Measurements from ENCODE around the gene KRT82. TPM values are rescaled to one million over a fixed set of nuclear protein-coding genes. Genes with fewer than 3 reads are reported as not detected.
"Not testable (repeated sequence)": the region's sequence is repeated elsewhere in the genome, so short reads cannot be mapped to it uniquely, and the experiment has no call there.

KRT82 gene
- total RNA-seq, 2 experiments from 2014 or later, result not detected

- Mint-ChIP-seq H3K27ac (no peak overlapping the region), H3K4me1 (peaks cover 38% of the 10 kb centered on the region), H3K9me3 (ENCODE audit: low read depth) (no peaks in the 10 kb centered on the region), H3K4me3 (no peak overlapping the region), H3K36me3 (no peaks in the 10 kb centered on the region), H3K27me3 (peaks cover 36% of the 10 kb centered on the region)
- DNase-seq (no peak), ATAC-seq (no peak)
- CTCF ChIA-PET, result interaction anchor here (1.5 kb wide), 1 partner anchor 74 kb away, joined by 4 read pairs; no protein-coding TSS in a partner anchor
These were observed 52.4 kb downstream of the KRT82 start for GRCh38 chr12:52353766-52354165.

GRCh38 chr12:52352951-52353350 is 53.2 kb downstream of the KRT82 start:
- Mint-ChIP-seq H3K27ac (no peak overlapping the region), H3K27me3 (peaks cover 42% of the 10 kb centered on the region)

GRCh38 chr12:52351196-52352059 is 54.7 kb downstream of the KRT82 start:
- H3K4me3 Mint-ChIP-seq, result peak overlapping the region; percentile 4
- CTCF ChIA-PET, result interaction anchor here (0.6 to 1.2 kb wide), 7 partner anchors 11 to 528 kb away, joined by 3 to 9 read pairs (median 3); no protein-coding TSS in a partner anchor
- H3K27ac Mint-ChIP-seq, result peak overlapping the region; percentile 2
- H3K4me1 Mint-ChIP-seq, result peaks cover 25% of the 10 kb centered on the region
- H3K36me3 Mint-ChIP-seq, result no peaks in the 10 kb centered on the region
- H3K27me3 Mint-ChIP-seq, result peaks cover 46% of the 10 kb centered on the region
- H3K9me3 Mint-ChIP-seq (ENCODE audit: low read depth), result no peaks in the 10 kb centered on the region
- DNase-seq, result peak; percentile 84
- ATAC-seq, result peak; percentile 91

More at GRCh38 chr12:52352951-52353350, 53.2 kb downstream of the KRT82 start:
- ATAC-seq (no peak), DNase-seq (no peak)
- Mint-ChIP-seq H3K36me3 (no peaks in the 10 kb centered on the region), H3K9me3 (ENCODE audit: low read depth) (no peaks in the 10 kb centered on the region), H3K4me1 (peaks cover 30% of the 10 kb centered on the region), H3K4me3 (no peak overlapping the region)
- CTCF ChIA-PET, result interaction anchor here (1.5 kb wide), 1 partner anchor 74 kb away, joined by 4 read pairs; no protein-coding TSS in a partner anchor

- no peak for ATAC-seq
- Mint-ChIP-seq H3K27me3 (peaks cover 48% of the 10 kb centered on the region), H3K4me3 (no peak overlapping the region), H3K4me1 (peaks cover 25% of the 10 kb centered on the region), H3K36me3 (no peaks in the 10 kb centered on the region), H3K9me3 (ENCODE audit: low read depth) (no peaks in the 10 kb centered on the region), H3K27ac (no peak overlapping the region)
- DNase-seq, result no peak
- CTCF ChIA-PET, result interaction anchor here (0.9 to 1.2 kb wide), 3 partner anchors 14 to 72 kb away, joined by 3 read pairs; no protein-coding TSS in a partner anchor
These were observed 55.3 kb downstream of the KRT82 start for GRCh38 chr12:52350786-52351185.

GRCh38 chr12:52350021-52350620 is 56.0 kb downstream of the KRT82 start:
- no peaks in the 10 kb centered on the region for H3K36me3 Mint-ChIP-seq
- H3K27me3 Mint-ChIP-seq, result peaks cover 48% of the 10 kb centered on the region
- ATAC-seq (no peak), DNase-seq (no peak)
- H3K27ac Mint-ChIP-seq, result no peak overlapping the region
- CTCF ChIA-PET, result interaction anchor here (0.9 to 1.1 kb wide), 2 partner anchors 8 to 71 kb away, joined by 3 read pairs; no protein-coding TSS in a partner anchor
- H3K9me3 Mint-ChIP-seq (ENCODE audit: low read depth), result no peaks in the 10 kb centered on the region
- H3K4me3 Mint-ChIP-seq, result no peak overlapping the region
- peaks cover 25% of the 10 kb centered on the region for H3K4me1 Mint-ChIP-seq

GRCh38 chr12:52349196-52349595 is 56.9 kb downstream of the KRT82 start:
- Mint-ChIP-seq H3K4me3 (no peak overlapping the region), H3K36me3 (no peaks in the 10 kb centered on the region), H3K4me1 (peaks cover 25% of the 10 kb centered on the region), H3K9me3 (ENCODE audit: low read depth) (no peaks in the 10 kb centered on the region), H3K27ac (no peak overlapping the region), H3K27me3 (peaks cover 44% of the 10 kb centered on the region)
- DNase-seq (no peak), ATAC-seq (no peak)
- CTCF ChIA-PET, result interaction anchor here (0.9 kb wide), 2 partner anchors 9 to 13 kb away, joined by 3 to 4 read pairs; no protein-coding TSS in a partner anchor

- no peaks in the 10 kb centered on the region for H3K36me3 Mint-ChIP-seq
- peaks cover 43% of the 10 kb centered on the region for H3K27me3 Mint-ChIP-seq
These were observed 58.3 kb downstream of the KRT82 start for GRCh38 chr12:52347551-52348510.

GRCh38 chr12:52347016-52347415 is 59.1 kb downstream of the KRT82 start:
- DNase-seq, result no peak
- H3K27me3 Mint-ChIP-seq, result peaks cover 43% of the 10 kb centered on the region
- H3K27ac Mint-ChIP-seq, result no peak overlapping the region
- H3K4me3 Mint-ChIP-seq, result no peak overlapping the region
- H3K9me3 Mint-ChIP-seq (ENCODE audit: low read depth), result no peaks in the 10 kb centered on the region
- CTCF ChIA-PET, result interaction anchor here (1.4 kb wide), 1 partner anchor 12 kb away, joined by 5 read pairs; no protein-coding TSS in a partner anchor
- H3K4me1 Mint-ChIP-seq, result peaks cover 13% of the 10 kb centered on the region
- H3K36me3 Mint-ChIP-seq, result no peaks in the 10 kb centered on the region
- no peak for ATAC-seq

More at GRCh38 chr12:52347551-52348510, 58.3 kb downstream of the KRT82 start:
- ATAC-seq (no peak), DNase-seq (no peak)
- CTCF ChIA-PET, result no interaction called here
- Mint-ChIP-seq H3K27ac (no peak overlapping the region), H3K4me1 (peaks cover 20% of the 10 kb centered on the region), H3K4me3 (no peak overlapping the region), H3K9me3 (ENCODE audit: low read depth) (no peaks in the 10 kb centered on the region)

GRCh38 chr12:52346593-52346992 is 59.5 kb downstream of the KRT82 start:
- no peak overlapping the region for H3K4me3 Mint-ChIP-seq
- no peak overlapping the region for H3K27ac Mint-ChIP-seq
- ATAC-seq (no peak), DNase-seq (no peak)
- H3K27me3 Mint-ChIP-seq, result peaks cover 44% of the 10 kb centered on the region
- CTCF ChIA-PET, result interaction anchor here (1.4 kb wide), 1 partner anchor 12 kb away, joined by 5 read pairs; no protein-coding TSS in a partner anchor
- H3K4me1 Mint-ChIP-seq, result peaks cover 10% of the 10 kb centered on the region
- no peaks in the 10 kb centered on the region for H3K36me3 Mint-ChIP-seq
- H3K9me3 Mint-ChIP-seq (ENCODE audit: low read depth), result no peaks in the 10 kb centered on the region

- not testable (repeated sequence) for H3K4me3 Mint-ChIP-seq; H3K27ac Mint-ChIP-seq; H3K4me1 Mint-ChIP-seq; H3K9me3 Mint-ChIP-seq (ENCODE audit: low read depth); H3K36me3 Mint-ChIP-seq; DNase-seq; ATAC-seq
- H3K27me3 Mint-ChIP-seq, result peaks cover 39% of the 10 kb centered on the region
- CTCF ChIA-PET, result interaction anchor here (1.0 to 1.6 kb wide), 3 partner anchors 17 to 533 kb away, joined by 3 to 4 read pairs (median 3); no protein-coding TSS in a partner anchor
These were observed 61.1 kb downstream of the KRT82 start for GRCh38 chr12:52345041-52345440.

GRCh38 chr12:52344111-52344510 is 62.0 kb downstream of the KRT82 start:
- H3K36me3 Mint-ChIP-seq, result no peaks in the 10 kb centered on the region
- H3K4me1 Mint-ChIP-seq, result peaks cover under 1% of the 10 kb centered on the region
- peaks cover 38% of the 10 kb centered on the region for H3K27me3 Mint-ChIP-seq
- CTCF ChIA-PET, result interaction anchor here (0.6 to 1.6 kb wide), 3 partner anchors 14 to 534 kb away, joined by 3 to 4 read pairs (median 3); no protein-coding TSS in a partner anchor
- no peak overlapping the region for H3K27ac Mint-ChIP-seq
- DNase-seq (no peak), ATAC-seq (no peak)
- H3K9me3 Mint-ChIP-seq (ENCODE audit: low read depth), result no peaks in the 10 kb centered on the region
- H3K4me3 Mint-ChIP-seq, result no peak overlapping the region

Data from activated CD8-positive, alpha-beta memory T cell treated with anti-CD3 and anti-CD28 coated beads, Interleukin-2, amount 10 ng/mL, durations not matched to agents 7 days and 5 days (primary cell).